Adrenal gland (tissue), 12 donors: ENCODE results near the gene FBXO46. TPM values are rescaled to one million over a fixed set of nuclear protein-coding genes. Genes with fewer than 3 reads are reported as not detected.

Source experiments
- DNase-seq, 7 donors: peaks; one replicate each; pipeline ENCODE4 v3.0.0-alpha.2; 2019 to 2020
- H3K27ac ChIP-seq, 5 donors: fragments of 200-600 bp; sonication (generic) in 4 of 5; 1 replicate in 3 of 5; 2 replicates in 2 of 5; pipeline versions ENCODE4 v1.5.1 to v1.8.0; 2016 to 2020; ENCODE audit warnings: mild to moderate bottlenecking in 1 of 5
- H3K27me3 ChIP-seq: fragments of 200-600 bp; 2 replicates; pipeline ENCODE4 v1.8.0; 2021
- H3K36me3 ChIP-seq, 2 donors: fragments of 200-600 bp; replicated peaks in 1 of 2; 1 replicate in 1 of 2; 2 replicates in 1 of 2; pipeline versions ENCODE4 v1.5.1 to v1.8.0; 2018 to 2022
- H3K4me1 ChIP-seq, 2 donors: fragments of 200-600 bp; replicated peaks in 1 of 2; 1 replicate in 1 of 2; 2 replicates in 1 of 2; pipeline versions ENCODE4 v1.5.1 to v1.8.0; 2018 to 2021
- H3K4me3 ChIP-seq, 4 donors: fragments of 200-600 bp; sonication (generic) in 3 of 4; one replicate each; pipeline ENCODE4 v1.5.1; 2016 to 2018
- H3K9me3 ChIP-seq, 3 donors: fragments of 200-600 bp; sonication (generic) in 1 of 3; replicated peaks in 1 of 3; 1 replicate in 2 of 3; 2 replicates in 1 of 3; pipeline versions ENCODE4 v1.5.1 to v1.8.0; 2016 to 2021
- POLR2A ChIP-seq, 2 donors: fragments of 450-650 bp; IDR thresholded peaks; one replicate each; pipeline ENCODE4 v1.6.1; 2017; ENCODE audit warnings: antibody characterized with exemption in 2 of 2, mild to moderate bottlenecking in 2 of 2, moderate library complexity in 1 of 2
- WGBS, 4 donors: extraction: QIAGEN DNeasy Blood & Tissue Kit in 2 of 4; methylation state at CpG; one replicate each; pipeline versions ENCODE4 v1.1.5 to v1.1.7; 2013 to 2017; 5-methylcytosine and 5-hydroxymethylcytosine counted together
- intact Hi-C, 2 donors: fragments of 100-400 bp; cut with DNase I; formaldehyde crosslinking; loops; one replicate each; pipeline versions ENCODE4 v1.14.1 to v1.15.0; 2022 to 2023
- polyA plus RNA-seq, 3 donors: library from polyadenylated mRNA; stranded (reverse); fragments of 200-250 nt in 2 of 3; fragments of 350-450 nt in 1 of 3; fragmentation: Illumina TruSeq in 1 of 3; extraction: RNeasy Lipid Tissue Mini Kit (QIAGEN cat#74804) in 1 of 3; gene quantifications; one replicate each; pipeline ENCODE4 v1.2.3, GENCODE V29; 2013 to 2014
- total RNA-seq, 9 donors: library from RNA; depleted of rRNA in 4 of 9; stranded (reverse); fragments of >200 nt in 4 of 9; fragments of 120-200 nt in 1 of 9; fragmentation: NEBNext Ultra II Directional in 1 of 9; extraction: Animal tissue kit (Norgen Biotek cat#: 25700) in 1 of 9; gene quantifications; one replicate each; pipeline versions ENCODE4 v1.1.0 to v1.2.4, GENCODE V29; 2013 to 2023
- TF ChIP-seq, protein P1 (sequence below), 6 experiments: fragments of 450-650 bp in 4 of 6; fragments of 200-600 bp in 2 of 6; sonication (generic) in 1 of 6; IDR thresholded peaks; 1 replicate in 5 of 6; 2 replicates in 1 of 6; pipeline versions ENCODE4 v1.5.1 to v1.8.0; 2016 to 2021; ENCODE audit warnings: antibody characterized with exemption in 6 of 6, mild to moderate bottlenecking in 2 of 6, moderate library complexity in 1 of 6
- donor health status: healthy with polysubstance abuse.
- donor health status: Bipolar disorder and iron deficiency.
- donor health status: DM: yes; HTN: yes; CAD: no.
- donor health status: DM: no; HTN: no; CAD: no.
- donor health status: DM: no; HTN: no; CAD: no.
- donor health status: DM: yes; HTN: yes; CAD: no.

Gene FBXO46
- total and polyA plus RNA-seq, 12 donors = 3.2 to 25.6 (median 11.2) TPM

DNA sequence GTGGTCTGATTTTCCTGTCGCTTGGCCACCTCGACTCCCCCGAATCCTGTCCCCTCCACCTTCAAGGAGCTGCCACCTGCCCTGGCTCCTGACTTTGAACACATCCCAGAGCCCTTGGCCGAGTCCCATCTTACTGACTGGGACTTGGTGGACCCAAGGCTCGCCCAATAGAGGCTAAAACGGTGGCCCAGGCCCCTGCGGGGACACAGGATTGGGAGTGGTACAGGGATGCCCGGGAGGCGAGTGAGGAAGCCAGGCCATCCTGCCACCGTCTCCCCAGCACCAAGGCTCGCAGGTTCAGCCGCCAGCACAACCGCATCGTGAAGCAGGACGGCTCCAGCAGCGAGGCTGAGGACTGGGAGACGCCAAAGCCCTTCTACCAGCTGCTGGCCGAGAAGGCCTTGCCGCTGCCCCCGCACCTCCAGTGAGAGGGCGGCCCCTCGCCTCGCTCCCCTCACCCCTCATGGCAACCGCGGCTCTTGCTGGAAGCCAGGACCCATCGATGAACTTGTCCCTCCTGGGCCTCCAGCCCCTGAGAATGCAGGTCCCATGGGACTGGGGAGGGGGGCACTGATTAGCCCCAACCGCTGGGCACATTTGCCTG, 33.1 kb upstream of the FBXO46 start:
- Histone ChIP-seq H3K27ac (no peak overlapping the region), H3K4me3 (no peak overlapping the region), H3K4me1 (peaks cover 7 to 15% of the 10 kb centered on the region in 2 donors), H3K36me3 (no peaks in the 10 kb centered on the region), H3K9me3 (no peaks in the 10 kb centered on the region), H3K27me3 (no peaks in the 10 kb centered on the region)
- no peak for DNase-seq
- WGBS, 4 donors = 61 to 79% (median 67%) methylated on average over 4 to 27 of the region's 27 CpGs
- intact Hi-C loops = no loop called here
- TF ChIP-seq POLR2A (IDR thresholded peaks at IDR 0.05) = no peak
- TF ChIP-seq, protein P1, sequence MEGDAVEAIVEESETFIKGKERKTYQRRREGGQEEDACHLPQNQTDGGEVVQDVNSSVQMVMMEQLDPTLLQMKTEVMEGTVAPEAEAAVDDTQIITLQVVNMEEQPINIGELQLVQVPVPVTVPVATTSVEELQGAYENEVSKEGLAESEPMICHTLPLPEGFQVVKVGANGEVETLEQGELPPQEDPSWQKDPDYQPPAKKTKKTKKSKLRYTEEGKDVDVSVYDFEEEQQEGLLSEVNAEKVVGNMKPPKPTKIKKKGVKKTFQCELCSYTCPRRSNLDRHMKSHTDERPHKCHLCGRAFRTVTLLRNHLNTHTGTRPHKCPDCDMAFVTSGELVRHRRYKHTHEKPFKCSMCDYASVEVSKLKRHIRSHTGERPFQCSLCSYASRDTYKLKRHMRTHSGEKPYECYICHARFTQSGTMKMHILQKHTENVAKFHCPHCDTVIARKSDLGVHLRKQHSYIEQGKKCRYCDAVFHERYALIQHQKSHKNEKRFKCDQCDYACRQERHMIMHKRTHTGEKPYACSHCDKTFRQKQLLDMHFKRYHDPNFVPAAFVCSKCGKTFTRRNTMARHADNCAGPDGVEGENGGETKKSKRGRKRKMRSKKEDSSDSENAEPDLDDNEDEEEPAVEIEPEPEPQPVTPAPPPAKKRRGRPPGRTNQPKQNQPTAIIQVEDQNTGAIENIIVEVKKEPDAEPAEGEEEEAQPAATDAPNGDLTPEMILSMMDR (IDR thresholded peaks at IDR 0.05) = no peak

DNA sequence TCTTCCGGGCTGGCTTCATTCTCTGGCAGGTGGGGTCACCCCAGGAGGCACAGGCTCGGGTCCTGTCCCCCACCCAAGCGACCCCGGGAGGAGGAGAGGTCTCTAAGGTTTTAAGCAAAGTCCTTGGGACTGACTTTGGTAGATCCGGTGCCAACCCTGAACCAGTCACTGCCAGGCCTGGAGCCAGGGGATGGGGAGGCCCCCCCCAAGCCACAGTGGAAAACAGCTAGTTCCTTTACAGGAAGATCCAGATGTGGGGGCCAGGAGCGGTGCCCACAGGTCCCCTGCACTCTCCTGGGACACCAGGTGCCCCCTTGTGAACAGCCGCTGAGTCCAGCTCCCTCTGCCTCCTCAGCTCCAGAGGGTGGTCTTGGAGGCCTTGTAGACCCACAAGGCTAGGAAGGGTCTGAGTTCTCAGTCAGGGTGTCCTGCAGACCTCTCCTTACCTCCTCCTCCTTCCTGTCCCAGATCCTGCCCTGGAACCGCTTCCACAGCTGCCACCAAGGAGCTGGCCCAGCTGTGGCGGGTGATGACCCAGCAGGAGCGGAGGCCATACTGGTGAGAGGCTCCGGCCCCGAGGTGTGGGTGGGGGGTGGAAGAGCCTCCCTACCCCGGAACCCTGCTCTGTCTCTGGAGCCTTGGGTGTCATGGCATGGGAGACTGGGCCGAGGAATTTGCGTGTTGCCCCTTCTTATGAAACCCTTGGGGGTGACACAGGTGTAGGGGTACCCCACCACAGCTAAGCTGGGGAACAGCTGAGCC, 32.4 kb upstream of the FBXO46 start:
- intact Hi-C loops = no loop called here
- H3K27ac ChIP-seq = no peak overlapping the region
- H3K27me3 ChIP-seq = no peaks in the 10 kb centered on the region
- DNase-seq = no peak
- 67 to 82% (median 76%) methylated on average over 4 to 15 of the region's 15 CpGs for WGBS, 4 donors
- TF ChIP-seq POLR2A (IDR thresholded peaks at IDR 0.05) = no peak
- TF ChIP-seq, protein P1 (IDR thresholded peaks at IDR 0.05) = no peak
- peaks cover 7 to 15% of the 10 kb centered on the region in 2 donors for H3K4me1 ChIP-seq
- H3K36me3 ChIP-seq = no peaks in the 10 kb centered on the region
- no peak overlapping the region for H3K4me3 ChIP-seq
- no peaks in the 10 kb centered on the region for H3K9me3 ChIP-seq

DNA sequence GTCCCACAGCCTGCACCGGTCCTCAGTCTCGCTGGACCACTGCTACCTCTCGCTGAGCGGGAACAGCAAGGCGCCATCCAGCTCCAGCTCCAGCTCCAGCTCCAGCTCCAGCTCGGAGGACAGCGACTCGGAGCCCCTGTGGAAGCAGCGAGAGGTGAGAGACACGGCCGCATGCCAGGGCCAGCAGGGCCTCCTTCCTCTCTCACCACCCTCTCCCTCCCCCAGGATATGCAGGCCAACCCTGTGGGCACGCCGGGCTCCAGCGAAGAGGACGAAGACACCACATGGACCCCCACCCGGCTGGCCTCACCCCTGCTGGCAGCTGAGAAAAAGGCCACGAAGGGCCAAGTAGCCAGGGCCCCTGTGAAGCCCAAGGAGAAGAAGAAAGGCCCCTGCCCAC, 31.0 kb upstream of the FBXO46 start:
- intact Hi-C loops = no loop called here
- H3K4me3 ChIP-seq = no peak overlapping the region
- no peaks in the 10 kb centered on the region for H3K36me3 ChIP-seq

DNA sequence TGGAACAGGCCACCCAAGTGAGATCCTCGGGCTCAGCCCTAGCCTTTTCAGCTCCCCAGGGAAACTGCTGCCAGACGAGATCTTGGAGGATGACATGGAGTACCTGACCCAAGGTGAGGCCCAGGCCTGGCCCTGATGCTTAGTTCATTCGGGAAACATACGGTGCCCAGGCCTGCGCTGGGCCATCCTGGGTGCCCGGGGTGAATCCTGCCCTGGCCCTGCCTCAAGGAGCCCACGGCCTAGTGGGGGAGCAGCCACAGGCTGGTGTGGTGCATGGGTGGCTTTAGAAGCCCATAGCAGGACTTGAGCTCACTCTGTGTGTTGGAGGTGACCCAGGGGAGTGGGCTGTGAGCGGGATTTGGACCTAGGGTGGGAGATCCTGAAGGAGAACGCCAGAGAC, 28.2 kb upstream of the FBXO46 start:
- no peak for DNase-seq

More for the DNA sequence above, 31.0 kb upstream of the FBXO46 start:
- DNase-seq = no peak
- Histone ChIP-seq H3K27ac (no peak overlapping the region), H3K4me1 (peaks cover 1 to 11% of the 10 kb centered on the region in 2 donors), H3K9me3 (no peaks in the 10 kb centered on the region), H3K27me3 (no peaks in the 10 kb centered on the region)
- TF ChIP-seq, protein P1 (IDR thresholded peaks at IDR 0.05) = no peak
- no peak for TF ChIP-seq POLR2A (IDR thresholded peaks at IDR 0.05)
- 83 to 93% (median 88%) methylated on average over 8 to 17 of the region's 17 CpGs for WGBS, 4 donors

More for the DNA sequence above, 28.2 kb upstream of the FBXO46 start:
- Histone ChIP-seq H3K27me3 (no peaks in the 10 kb centered on the region), H3K36me3 (no peaks in the 10 kb centered on the region), H3K4me3 (no peak overlapping the region), H3K27ac (no peak overlapping the region), H3K4me1 (no peaks in the 10 kb centered on the region), H3K9me3 (no peaks in the 10 kb centered on the region)
- intact Hi-C loops = no loop called here
- TF ChIP-seq, protein P1 (IDR thresholded peaks at IDR 0.05) = no peak
- no peak for TF ChIP-seq POLR2A (IDR thresholded peaks at IDR 0.05)
- WGBS, 4 donors = 72 to 86% (median 79%) methylated on average over 3 to 9 of the region's 9 CpGs
